Measurements from ENCODE around the gene DLG2. TPM values are rescaled to one million over a fixed set of nuclear protein-coding genes. Genes with fewer than 3 reads are reported as not detected.

DLG2 gene
- total RNA-seq, 1 donor from 2014 or later: 1.8 TPM

- no peaks in the 10 kb centered on the region for H3K36me3 Mint-ChIP-seq (ENCODE audit: low read depth, unreplicated experiment)
- Histone ChIP-seq H3K36me3 (ENCODE audit: insufficient read depth, low read length) (no peaks in the 10 kb centered on the region), H3K9me3 (ENCODE audit: insufficient read depth, low read depth, low read length) (no peaks in the 10 kb centered on the region), H4K20me1 (ENCODE audit: insufficient read depth, low read length) (no peaks in the 10 kb centered on the region), H3K27me3 (ENCODE audit: insufficient read depth, low read length) (no peaks in the 10 kb centered on the region), H3K4me2 (ENCODE audit: low read length) (peak overlapping the region; percentile 71), H3K79me2 (ENCODE audit: insufficient read depth, low read length) (no peaks in the 10 kb centered on the region), H3K9ac (ENCODE audit: low read length) (peak overlapping the region; percentile 14), H2AFZ (ENCODE audit: low read depth, low read length) (no peak overlapping the region), H3K4me1 (ENCODE audit: insufficient read depth, low read length) (peaks cover 31% of the 10 kb centered on the region), H3K4me3 (ENCODE audit: insufficient read depth, low read depth, low read length) (peak overlapping the region; percentile 15), H3K27ac (ENCODE audit: low read depth, low read length) (peak overlapping the region; percentile 64)
- peak overlapping the region; percentile 87 for H3K27ac Mint-ChIP-seq (ENCODE audit: unreplicated experiment)
- peaks cover 39% of the 10 kb centered on the region for H3K4me1 Mint-ChIP-seq (ENCODE audit: low read depth, unreplicated experiment)
- H3K9me3 Mint-ChIP-seq (ENCODE audit: unreplicated experiment): no peaks in the 10 kb centered on the region
- H3K27me3 Mint-ChIP-seq (ENCODE audit: low read depth, unreplicated experiment): no peaks in the 10 kb centered on the region
- FAIRE-seq (peak; percentile 81), DNase-seq (ENCODE audit: low read depth) (peak; percentile 87)
- H3K4me3 Mint-ChIP-seq (ENCODE audit: unreplicated experiment): peak overlapping the region; percentile 4
- TF ChIP-seq EZH2 (IDR thresholded peaks at IDR 0.05; ENCODE audit: insufficient read depth, low read length) (no peak), CTCF (IDR thresholded peaks at IDR 0.05; ENCODE audit: insufficient read depth, low read depth, low read length) (no peak)
Observed at GRCh38 chr11:84289381-84289906, 1337.7 kb downstream of the DLG2 start.

- H3K27ac Mint-ChIP-seq (ENCODE audit: unreplicated experiment): no peak overlapping the region
- TF ChIP-seq EZH2 (IDR thresholded peaks at IDR 0.05; ENCODE audit: insufficient read depth, low read length) (no peak), CTCF (IDR thresholded peaks at IDR 0.05; ENCODE audit: insufficient read depth, low read depth, low read length) (no peak)
- H3K4me1 Mint-ChIP-seq (ENCODE audit: low read depth, unreplicated experiment): no peaks in the 10 kb centered on the region
- H3K36me3 Mint-ChIP-seq (ENCODE audit: low read depth, unreplicated experiment): no peaks in the 10 kb centered on the region
- Histone ChIP-seq H3K4me2 (ENCODE audit: low read length) (no peak overlapping the region), H3K36me3 (ENCODE audit: insufficient read depth, low read length) (no peaks in the 10 kb centered on the region), H3K79me2 (ENCODE audit: insufficient read depth, low read length) (no peaks in the 10 kb centered on the region), H3K4me3 (ENCODE audit: insufficient read depth, low read depth, low read length) (no peak overlapping the region), H3K9ac (ENCODE audit: low read length) (no peak overlapping the region), H4K20me1 (ENCODE audit: insufficient read depth, low read length) (no peaks in the 10 kb centered on the region), H3K27me3 (ENCODE audit: insufficient read depth, low read length) (no peaks in the 10 kb centered on the region), H3K9me3 (ENCODE audit: insufficient read depth, low read depth, low read length) (no peaks in the 10 kb centered on the region), H2AFZ (ENCODE audit: low read depth, low read length) (no peak overlapping the region), H3K27ac (ENCODE audit: low read depth, low read length) (no peak overlapping the region), H3K4me1 (ENCODE audit: insufficient read depth, low read length) (no peaks in the 10 kb centered on the region)
- H3K4me3 Mint-ChIP-seq (ENCODE audit: unreplicated experiment): no peak overlapping the region
- FAIRE-seq: no peak
- no peaks in the 10 kb centered on the region for H3K9me3 Mint-ChIP-seq (ENCODE audit: unreplicated experiment)
- H3K27me3 Mint-ChIP-seq (ENCODE audit: low read depth, unreplicated experiment): no peaks in the 10 kb centered on the region
- DNase-seq (ENCODE audit: low read depth): no peak
Observed at GRCh38 chr11:84273541-84273940, 1353.6 kb downstream of the DLG2 start.

- no peaks in the 10 kb centered on the region for H4K20me1 ChIP-seq (ENCODE audit: insufficient read depth, low read length)
- H3K9ac ChIP-seq (ENCODE audit: low read length): no peak overlapping the region
- Mint-ChIP-seq H3K4me1 (ENCODE audit: low read depth, unreplicated experiment) (no peaks in the 10 kb centered on the region), H3K36me3 (ENCODE audit: low read depth, unreplicated experiment) (no peaks in the 10 kb centered on the region), H3K9me3 (ENCODE audit: unreplicated experiment) (peaks cover 2% of the 10 kb centered on the region), H3K4me3 (ENCODE audit: unreplicated experiment) (no peak overlapping the region), H3K27ac (ENCODE audit: unreplicated experiment) (no peak overlapping the region), H3K27me3 (ENCODE audit: low read depth, unreplicated experiment) (peaks cover 2% of the 10 kb centered on the region)
- FAIRE-seq: no peak
- H3K36me3 ChIP-seq (ENCODE audit: insufficient read depth, low read length): no peaks in the 10 kb centered on the region
- no peak for DNase-seq (ENCODE audit: low read depth)
- no peaks in the 10 kb centered on the region for H3K79me2 ChIP-seq (ENCODE audit: insufficient read depth, low read length)
- no peak overlapping the region for H3K27ac ChIP-seq (ENCODE audit: low read depth, low read length)
- no peaks in the 10 kb centered on the region for H3K9me3 ChIP-seq (ENCODE audit: insufficient read depth, low read depth, low read length)
- H3K4me1 ChIP-seq (ENCODE audit: insufficient read depth, low read length): no peaks in the 10 kb centered on the region
- peaks cover 2% of the 10 kb centered on the region for H3K27me3 ChIP-seq (ENCODE audit: insufficient read depth, low read length)
- no peak overlapping the region for H3K4me2 ChIP-seq (ENCODE audit: low read length)
- no peak for TF ChIP-seq EZH2 (IDR thresholded peaks at IDR 0.05; ENCODE audit: insufficient read depth, low read length)
- TF ChIP-seq CTCF (IDR thresholded peaks at IDR 0.05; ENCODE audit: insufficient read depth, low read depth, low read length): no peak
- no peak overlapping the region for H2AFZ ChIP-seq (ENCODE audit: low read depth, low read length)
- no peak overlapping the region for H3K4me3 ChIP-seq (ENCODE audit: insufficient read depth, low read depth, low read length)
Observed at GRCh38 chr11:84270466-84270865, 1356.7 kb downstream of the DLG2 start.
